Stimulated activated effector memory CD8-positive, alpha-beta T cell treated with anti-CD3 and anti-CD28 coated beads, Interleukin-12 subunit alpha, Interleukin-12 subunit beta, amount 100 ng/mL, for 72 hours (primary cell): ENCODE results near the gene ENDOU.

Source experiments
- ATAC-seq: fragments of 150-1000 bp; cut with Tn5 transposase; 2 replicates; pipeline ENCODE4 v1.10.0; 2021
- DNase-seq, 2 donors: peaks; one replicate each; pipeline ENCODE4 v3.0.0; 2021 to 2022; ENCODE audit warnings: low spot score in 2 of 2
- H3K27ac Mint-ChIP-seq: one replicate; pipeline ENCODE4 v1.8.0; 2022; ENCODE audit warnings: mild to moderate bottlenecking, mixed read lengths
- H3K36me3 Mint-ChIP-seq: one replicate; pipeline ENCODE4 v1.8.0; 2022; ENCODE audit warnings: mild to moderate bottlenecking, mixed read lengths
- H3K4me1 Mint-ChIP-seq: one replicate; pipeline ENCODE4 v1.8.0; 2022; ENCODE audit warnings: mixed read lengths
- H3K4me3 Mint-ChIP-seq: one replicate; pipeline ENCODE4 v1.8.0; 2022; ENCODE audit warnings: mild to moderate bottlenecking, mixed read lengths
- H3K9me3 Mint-ChIP-seq: one replicate; pipeline ENCODE4 v1.8.0; 2022; ENCODE audit warnings: mixed read lengths

The ENDOU gene

GRCh38 chr12:47763481-47764346 is 38.4 kb upstream of the ENDOU start:
- ATAC-seq, result no peak
- peak overlapping the region; percentile 58 for H3K27ac Mint-ChIP-seq

GRCh38 chr12:47762850-47763465 is 37.7 kb upstream of the ENDOU start:
- Mint-ChIP-seq H3K4me1 (peaks cover 28% of the 10 kb centered on the region), H3K27ac (peak overlapping the region; percentile 58), H3K4me3 (no peak overlapping the region), H3K36me3 (no peaks in the 10 kb centered on the region), H3K9me3 (no peaks in the 10 kb centered on the region)
- ATAC-seq (no peak), DNase-seq (no peak)

More at GRCh38 chr12:47763481-47764346, 38.4 kb upstream of the ENDOU start:
- Mint-ChIP-seq H3K4me1 (peaks cover 20% of the 10 kb centered on the region), H3K9me3 (no peaks in the 10 kb centered on the region), H3K36me3 (no peaks in the 10 kb centered on the region), H3K4me3 (no peak overlapping the region)
- no peak for DNase-seq

DNA sequence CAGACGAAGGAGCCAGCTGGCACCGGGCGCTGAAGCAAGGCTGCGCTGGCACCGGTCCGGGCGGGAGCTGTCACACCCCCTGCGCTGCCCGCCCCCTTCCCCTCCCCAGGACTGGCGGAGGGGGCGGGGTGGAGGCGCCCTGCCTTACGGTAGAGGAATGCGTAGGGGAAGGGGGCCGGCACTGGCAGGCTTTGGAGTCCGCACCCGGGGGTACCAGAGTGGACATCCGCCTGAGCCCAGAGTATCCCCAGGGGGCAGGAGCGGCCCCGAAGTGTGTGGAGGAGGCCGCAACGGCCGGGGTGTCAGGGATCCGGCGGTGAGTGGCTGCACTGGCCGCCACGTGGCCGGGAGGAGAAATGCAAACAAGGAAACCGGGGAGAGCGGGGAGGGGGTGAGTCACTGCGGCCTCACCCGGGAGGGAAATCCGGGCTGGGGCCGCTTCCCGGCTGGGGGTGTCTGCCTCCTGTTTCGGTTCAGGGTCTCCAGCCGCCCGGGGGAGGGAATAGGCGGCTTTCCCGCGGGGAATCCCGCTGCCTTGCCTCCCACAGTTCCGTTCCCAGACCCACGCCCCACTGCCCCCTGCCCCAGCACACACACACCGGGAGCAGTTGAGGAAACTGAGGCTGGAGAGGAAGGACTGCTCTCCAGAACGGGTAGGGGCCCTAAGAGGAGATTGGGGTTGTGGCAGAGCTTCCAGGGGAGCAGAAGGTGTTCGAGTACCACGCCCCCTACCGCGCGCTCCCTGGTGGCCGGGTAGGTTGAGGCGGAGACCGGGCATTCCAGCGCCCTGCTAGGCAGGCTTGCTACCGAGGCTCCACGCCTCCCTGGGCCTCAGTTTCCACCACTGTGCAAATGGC is 33.8 kb upstream of the ENDOU start, which contains the start of gene RAPGEF3:
Gene RAPGEF3, minus strand, starts transcription at position 47 of the 857 bp plus-strand sequence. CDS start 324 bp downstream, outside the sequence.
- DNase-seq, result peak; percentile 46 to 79
- peak within 1 kb of the TSS; percentile 77 for H3K4me3 Mint-ChIP-seq
- no peaks in the 10 kb centered on the region for H3K36me3 Mint-ChIP-seq
- H3K27ac Mint-ChIP-seq, result peak within 1 kb of the TSS; percentile 82
- no peaks in the 10 kb centered on the region for H3K9me3 Mint-ChIP-seq
- peaks cover 55% of the 10 kb centered on the region for H3K4me1 Mint-ChIP-seq
- ATAC-seq, result peak; percentile 75

DNA sequence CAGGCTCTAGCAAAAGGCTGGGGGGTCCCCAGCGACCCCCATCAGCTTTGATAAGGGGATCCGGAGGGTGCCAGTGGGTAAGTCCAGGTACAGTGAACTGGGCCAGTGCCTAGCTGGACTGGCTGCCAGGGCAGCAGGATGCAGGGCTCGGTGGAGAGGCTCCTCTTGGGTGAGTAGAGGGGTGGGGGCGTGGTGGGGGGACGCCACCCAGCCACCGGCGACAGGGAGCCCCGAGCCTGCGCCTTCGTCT is 33.2 kb upstream of the ENDOU start:
- Mint-ChIP-seq H3K36me3 (no peaks in the 10 kb centered on the region), H3K4me1 (peaks cover 59% of the 10 kb centered on the region), H3K27ac (no peak overlapping the region), H3K9me3 (no peaks in the 10 kb centered on the region), H3K4me3 (peak overlapping the region; percentile 77)
- ATAC-seq (no peak), DNase-seq (no peak)

DNA sequence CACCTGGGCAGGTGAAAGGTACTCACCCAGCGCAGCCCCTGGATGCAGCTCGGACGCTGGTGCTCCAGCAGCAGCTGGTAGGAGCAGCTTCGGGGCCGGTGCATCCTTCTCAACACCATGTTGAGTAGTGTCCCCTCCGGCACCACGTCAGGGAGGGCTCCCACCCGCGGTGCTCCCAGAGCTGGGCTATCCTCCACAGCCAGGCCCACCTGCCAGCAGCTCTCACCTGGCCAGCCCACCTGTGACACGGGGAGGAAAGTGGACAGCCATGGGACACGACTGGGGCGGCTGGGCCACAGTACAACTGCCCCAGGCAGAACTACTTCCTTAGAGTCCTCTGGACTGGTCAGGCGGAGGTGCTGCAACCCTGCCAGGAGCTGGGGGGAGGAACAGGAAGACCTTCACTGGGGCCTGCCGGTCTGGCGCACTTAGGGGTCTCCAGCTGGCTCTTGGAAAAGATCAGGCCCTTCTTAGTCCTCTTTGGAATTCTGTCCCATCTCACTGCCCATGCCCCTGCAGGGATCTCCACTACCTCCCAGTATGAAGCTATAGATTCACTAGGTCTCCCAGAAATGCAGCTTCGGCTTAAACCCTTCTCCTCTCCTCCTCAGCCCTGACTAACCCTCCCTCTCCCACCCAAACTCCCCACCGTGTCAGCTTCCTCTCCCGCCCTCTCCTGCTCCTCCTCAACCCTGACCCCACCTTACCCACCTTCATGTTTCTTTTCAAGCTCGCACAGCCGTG is 32.7 kb upstream of the ENDOU start:
- ATAC-seq (no peak), DNase-seq (no peak)
- H3K27ac Mint-ChIP-seq, result peak overlapping the region; percentile 14
- H3K9me3 Mint-ChIP-seq, result no peaks in the 10 kb centered on the region
- peaks cover 64% of the 10 kb centered on the region for H3K4me1 Mint-ChIP-seq
- no peaks in the 10 kb centered on the region for H3K36me3 Mint-ChIP-seq
- H3K4me3 Mint-ChIP-seq, result peak overlapping the region; percentile 77

DNA sequence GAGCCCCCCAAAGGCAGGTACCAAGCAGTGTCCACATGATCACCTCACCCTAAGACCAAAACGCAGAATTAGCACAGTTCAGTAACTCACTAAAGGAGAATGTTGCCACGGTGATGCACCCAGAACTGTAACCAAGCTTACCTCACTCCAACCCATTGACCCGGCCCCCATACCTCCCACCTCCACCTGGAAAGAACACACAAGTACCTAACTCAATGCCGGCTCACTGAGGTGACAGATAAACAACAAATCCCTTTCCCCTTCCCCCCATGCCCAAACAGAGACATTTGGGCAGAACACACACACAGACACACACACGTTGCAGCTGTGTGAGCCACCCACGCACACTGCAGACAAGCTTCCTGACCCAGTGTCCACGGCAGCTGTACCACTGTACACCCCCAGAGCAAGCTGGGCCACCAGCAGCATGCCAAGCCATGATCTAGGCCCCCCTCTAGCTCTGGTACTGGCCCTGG is 32.1 kb upstream of the ENDOU start:
- Mint-ChIP-seq H3K9me3 (no peaks in the 10 kb centered on the region), H3K36me3 (no peaks in the 10 kb centered on the region), H3K4me3 (peak overlapping the region; percentile 77), H3K27ac (peak overlapping the region; percentile 14), H3K4me1 (peaks cover 64% of the 10 kb centered on the region)
- no peak for DNase-seq
- no peak for ATAC-seq

DNA sequence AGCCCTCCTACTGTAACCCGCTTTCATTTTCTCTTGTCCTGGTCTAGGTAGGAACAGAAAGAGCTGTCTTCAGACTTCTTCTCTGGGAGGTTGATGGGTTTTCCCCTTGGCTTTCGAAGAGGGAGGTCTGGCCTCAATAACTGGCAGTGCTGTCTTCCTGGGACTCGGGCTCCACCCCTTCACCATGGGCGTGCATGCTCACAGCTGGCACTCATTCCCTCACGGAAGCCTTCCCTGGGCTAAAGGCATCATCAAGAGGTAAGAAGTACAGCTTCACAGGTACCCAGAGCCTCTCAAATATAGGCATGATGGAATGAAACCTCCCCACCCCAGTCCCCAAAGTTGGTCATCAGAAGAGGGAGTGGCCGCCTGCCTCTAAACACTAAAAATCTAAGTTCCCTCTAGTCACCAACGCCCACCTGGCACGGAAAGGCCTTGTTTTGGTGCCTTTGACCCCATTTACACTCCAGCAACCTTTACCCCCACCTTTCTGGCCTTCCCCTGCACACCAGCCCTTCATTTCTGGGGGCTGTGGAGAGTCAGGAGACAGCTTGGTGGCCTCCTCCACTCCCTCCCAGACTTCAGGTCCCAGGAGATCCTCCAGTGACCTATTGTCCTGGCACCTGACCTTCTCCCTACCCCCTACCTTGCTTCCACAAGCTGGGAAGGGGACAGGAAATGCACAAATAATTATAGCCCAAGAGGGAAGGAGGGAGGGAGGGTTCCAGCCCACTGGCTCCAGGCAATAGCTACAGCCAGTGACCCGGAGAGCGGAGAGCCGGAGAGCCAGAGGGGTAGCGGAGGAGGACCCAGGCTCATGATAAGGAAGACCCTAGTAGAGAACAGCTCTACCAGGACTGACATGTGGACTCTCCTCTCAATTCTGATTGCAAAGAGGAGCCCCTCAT is 30.6 kb upstream of the ENDOU start:
- H3K27ac Mint-ChIP-seq, result peak overlapping the region; percentile 85
- H3K9me3 Mint-ChIP-seq, result no peaks in the 10 kb centered on the region
- H3K4me1 Mint-ChIP-seq, result peaks cover 64% of the 10 kb centered on the region
- DNase-seq (no peak), ATAC-seq (peak; percentile 68)
- no peaks in the 10 kb centered on the region for H3K36me3 Mint-ChIP-seq
- peak overlapping the region; percentile 55 for H3K4me3 Mint-ChIP-seq

DNA sequence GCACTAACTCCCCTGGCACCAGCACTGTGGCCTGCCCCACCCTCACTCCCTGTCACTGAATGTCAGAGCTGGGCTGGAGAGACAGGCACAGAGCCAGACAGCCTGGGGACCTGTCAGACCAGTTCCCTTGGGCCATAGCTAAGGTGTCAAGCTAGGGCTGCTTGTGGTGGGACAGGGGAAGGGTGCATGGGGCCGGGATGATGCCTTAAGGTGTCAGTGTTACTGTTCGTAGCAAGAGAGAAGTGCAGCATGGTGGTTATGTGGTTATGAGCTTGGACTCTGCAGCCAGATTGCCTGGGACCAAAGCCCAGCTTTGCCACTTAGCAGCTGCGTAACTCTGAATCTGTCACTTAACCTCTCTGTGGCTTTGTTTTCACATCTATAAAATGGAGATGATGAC is 29.6 kb upstream of the ENDOU start:
- Mint-ChIP-seq H3K27ac (peak overlapping the region; percentile 85), H3K4me1 (peaks cover 61% of the 10 kb centered on the region), H3K4me3 (peak overlapping the region; percentile 55), H3K36me3 (no peaks in the 10 kb centered on the region), H3K9me3 (no peaks in the 10 kb centered on the region)
- DNase-seq, result peak in 1 of 2 donors; percentile 57
- ATAC-seq, result peak; percentile 27

DNA sequence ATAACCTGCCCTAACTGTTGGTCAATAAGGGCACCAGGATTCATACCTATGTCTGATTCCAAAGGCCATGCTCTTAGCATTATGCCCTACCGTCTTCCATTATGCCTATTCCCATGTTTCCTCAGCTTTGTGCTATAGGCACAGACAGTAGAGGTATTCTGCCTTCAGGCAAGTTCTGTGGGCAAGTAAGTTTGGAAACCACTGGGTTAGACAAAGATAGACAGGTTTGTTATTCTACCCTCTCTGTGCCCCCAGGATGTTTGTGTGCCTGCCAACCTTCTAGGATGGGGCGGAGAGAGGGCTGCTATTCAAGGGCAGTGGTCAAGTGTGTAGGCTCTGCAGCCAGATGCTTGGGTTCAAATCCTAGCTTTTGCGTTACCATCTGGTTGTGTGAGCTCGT is 28.8 kb upstream of the ENDOU start:
- peak overlapping the region; percentile 56 for H3K27ac Mint-ChIP-seq
- no peaks in the 10 kb centered on the region for H3K36me3 Mint-ChIP-seq
- no peak for ATAC-seq
- H3K4me1 Mint-ChIP-seq, result peaks cover 53% of the 10 kb centered on the region
- no peak overlapping the region for H3K4me3 Mint-ChIP-seq
- DNase-seq, result no peak
- H3K9me3 Mint-ChIP-seq, result no peaks in the 10 kb centered on the region

DNA sequence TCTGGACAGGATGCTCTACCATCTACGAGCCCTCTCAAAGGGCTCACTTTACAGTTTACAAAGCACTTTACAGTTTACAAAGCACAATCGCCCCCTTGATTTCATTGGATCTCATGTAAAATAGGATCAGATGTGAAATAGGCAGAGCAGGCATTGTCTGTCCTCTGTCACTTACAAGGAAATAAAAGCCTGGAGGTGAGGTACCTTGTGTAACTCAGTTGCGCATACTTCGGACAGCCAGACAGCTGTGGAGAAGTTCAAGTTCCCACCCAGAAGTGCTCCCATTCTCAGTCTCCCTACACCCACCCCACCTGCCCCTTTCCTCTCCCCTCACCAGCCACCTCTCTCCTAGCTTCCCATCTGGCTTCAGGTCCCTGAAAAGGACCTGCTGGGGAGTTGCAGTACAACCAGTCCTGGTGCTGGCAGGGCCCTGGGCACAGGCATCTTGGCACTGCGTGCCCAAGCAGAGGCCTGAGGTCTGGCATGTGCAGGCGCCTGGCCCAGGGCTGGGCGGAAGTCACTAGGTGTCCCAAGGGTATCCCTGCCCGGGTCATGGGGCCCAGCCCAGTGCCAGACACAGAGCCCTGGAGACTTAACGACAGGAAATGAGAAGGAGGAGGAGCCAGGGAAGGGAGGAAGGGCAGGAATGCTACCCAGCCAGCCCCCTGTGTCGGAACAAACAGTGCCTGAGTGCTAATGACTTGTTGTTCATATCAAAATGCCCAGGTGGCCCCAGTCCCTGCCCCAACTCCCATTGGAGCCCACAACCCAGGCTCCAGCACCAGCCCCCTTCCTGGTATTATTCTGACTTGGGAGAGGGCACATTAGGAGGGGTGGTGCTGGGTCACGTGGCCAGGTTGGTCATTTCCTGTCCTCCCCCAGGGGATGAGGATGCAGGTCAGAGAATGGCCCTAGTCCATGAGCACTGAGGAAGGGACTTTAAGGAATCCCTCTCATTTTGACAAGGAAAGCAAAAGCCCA is 28.0 kb upstream of the ENDOU start:
- no peak for ATAC-seq
- Mint-ChIP-seq H3K4me3 (no peak overlapping the region), H3K27ac (peak overlapping the region; percentile 56), H3K4me1 (peaks cover 46% of the 10 kb centered on the region), H3K36me3 (no peaks in the 10 kb centered on the region), H3K9me3 (no peaks in the 10 kb centered on the region)
- no peak for DNase-seq

GRCh38 chr12:47752552-47752951 is 27.3 kb upstream of the ENDOU start:
- DNase-seq (no peak), ATAC-seq (no peak)
- H3K4me1 Mint-ChIP-seq, result peaks cover 38% of the 10 kb centered on the region
- peak overlapping the region; percentile 56 for H3K27ac Mint-ChIP-seq
- H3K9me3 Mint-ChIP-seq, result no peaks in the 10 kb centered on the region
- no peaks in the 10 kb centered on the region for H3K36me3 Mint-ChIP-seq
- no peak overlapping the region for H3K4me3 Mint-ChIP-seq

DNA sequence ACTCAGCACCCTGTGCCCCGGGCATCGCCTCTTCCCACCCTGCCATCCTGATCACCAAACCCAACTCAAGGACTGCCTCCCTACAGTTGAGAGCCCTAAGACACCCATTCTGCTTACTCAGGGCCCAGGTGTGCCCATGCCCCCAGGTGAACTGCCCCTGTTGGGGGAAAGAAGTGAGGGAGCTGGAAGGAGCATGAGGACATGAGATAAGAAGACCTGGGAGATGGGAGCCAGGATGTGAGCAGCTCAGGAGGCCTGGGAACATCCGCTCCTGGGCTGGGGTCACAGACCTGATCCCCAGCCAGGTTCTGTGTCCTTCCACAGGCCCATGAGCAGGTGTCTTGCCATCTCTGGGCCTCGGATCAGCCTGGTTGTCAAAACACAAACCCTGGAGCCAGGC is 26.8 kb upstream of the ENDOU start:
- peaks cover 34% of the 10 kb centered on the region for H3K4me1 Mint-ChIP-seq
- no peak overlapping the region for H3K4me3 Mint-ChIP-seq
- no peaks in the 10 kb centered on the region for H3K36me3 Mint-ChIP-seq
- DNase-seq (no peak), ATAC-seq (no peak)
- H3K27ac Mint-ChIP-seq, result peak overlapping the region; percentile 56
- no peaks in the 10 kb centered on the region for H3K9me3 Mint-ChIP-seq

DNA sequence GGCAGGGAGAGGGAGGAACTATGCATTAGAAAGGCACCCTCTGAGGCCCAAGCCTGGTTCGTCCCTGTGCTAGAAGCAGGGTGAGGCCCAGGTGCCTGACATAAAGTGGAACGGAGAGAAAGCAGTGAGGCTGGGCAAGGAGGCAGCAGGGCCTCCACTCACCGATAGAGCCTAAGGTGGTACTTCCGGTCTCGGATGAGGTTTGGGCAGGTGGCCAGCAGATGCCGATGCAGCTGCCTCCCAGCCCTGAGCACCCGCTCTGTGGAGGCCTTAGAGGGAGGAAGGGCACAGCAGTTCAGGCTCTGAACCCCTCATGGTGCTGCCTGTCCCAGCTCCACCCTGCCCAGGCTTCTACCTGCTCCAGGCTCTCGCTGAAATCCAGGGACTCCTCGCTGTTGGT is 26.3 kb upstream of the ENDOU start:
- no peak for DNase-seq
- no peaks in the 10 kb centered on the region for H3K36me3 Mint-ChIP-seq
- no peak for ATAC-seq
- H3K27ac Mint-ChIP-seq, result peak overlapping the region; percentile 56
- no peaks in the 10 kb centered on the region for H3K9me3 Mint-ChIP-seq
- H3K4me3 Mint-ChIP-seq, result no peak overlapping the region
- peaks cover 28% of the 10 kb centered on the region for H3K4me1 Mint-ChIP-seq
